GM18508 (cell line): ENCODE results near the gene OR4N5.
"Not testable (repeated sequence)": the region's sequence is repeated elsewhere in the genome, so short reads cannot be mapped to it uniquely, and the experiment has no call there.

Source experiments
- ATAC-seq: cut with Tn5 transposase; IDR thresholded peaks from one replicate; pipeline ENCODE4 v1.9.1; 2021; ENCODE audit warnings: moderate number of reproducible peaks; ENCODE audit not compliant: insufficient read depth, unreplicated experiment

Gene OR4N5

GRCh38 chr14:20138520-20138919 is at the start of gene OR4N5:
OR4N5 (plus strand) TSS chr14:20138820; CDS start chr14:20143736, 4,916 bp downstream.
- ATAC-seq: no peak

GRCh38 chr14:20092050-20092449 is 46.6 kb upstream of the OR4N5 start:
- ATAC-seq: no peak

GRCh38 chr14:20093442-20093841 is 45.2 kb upstream of the OR4N5 start:
- ATAC-seq: no peak

GRCh38 chr14:20098926-20099770 is 39.5 kb upstream of the OR4N5 start:
- not testable (repeated sequence) for ATAC-seq

- ATAC-seq: no peak
Measured at GRCh38 chr14:20110438-20110837, 28.2 kb upstream of the OR4N5 start, which contains the start of gene OR4K17. OR4K17 (plus strand) TSS chr14:20110739; CDS start chr14:20117500, 6,761 bp downstream.

GRCh38 chr14:20112321-20112720 is 26.3 kb upstream of the OR4N5 start:
- ATAC-seq: no peak

GRCh38 chr14:20116748-20117147 is 21.9 kb upstream of the OR4N5 start:
- no peak for ATAC-seq

GRCh38 chr14:20118795-20119194 is 19.8 kb upstream of the OR4N5 start:
- ATAC-seq: no peak

- no peak for ATAC-seq
Measured at GRCh38 chr14:20143911-20144310, 5.3 kb downstream of the OR4N5 start.

- ATAC-seq: no peak
Measured at GRCh38 chr14:20144820-20145219, 6.2 kb downstream of the OR4N5 start.

- ATAC-seq: no peak
Measured at GRCh38 chr14:20164462-20164861, 25.8 kb downstream of the OR4N5 start.

GRCh38 chr14:20167091-20167490 is 28.5 kb downstream of the OR4N5 start:
- no peak for ATAC-seq

- not testable (repeated sequence) for ATAC-seq
Measured at GRCh38 chr14:20169852-20170251, 31.2 kb downstream of the OR4N5 start.

- ATAC-seq: not testable (repeated sequence)
Measured at GRCh38 chr14:20174205-20174604, 35.6 kb downstream of the OR4N5 start.

- no peak for ATAC-seq
Measured at GRCh38 chr14:20176330-20176729, 37.7 kb downstream of the OR4N5 start.

GRCh38 chr14:20177433-20177974 is 38.9 kb downstream of the OR4N5 start:
- no peak for ATAC-seq

- ATAC-seq: no peak
Measured at GRCh38 chr14:20179218-20179617, 40.6 kb downstream of the OR4N5 start.

- no peak for ATAC-seq
Measured at GRCh38 chr14:20179880-20180279, 41.3 kb downstream of the OR4N5 start.

GRCh38 chr14:20180486-20180885 is 41.9 kb downstream of the OR4N5 start:
- ATAC-seq: no peak

GRCh38 chr14:20184181-20184580 is 45.6 kb downstream of the OR4N5 start:
- no peak for ATAC-seq

- no peak for ATAC-seq
Measured at GRCh38 chr14:20190596-20190995, 52.0 kb downstream of the OR4N5 start, which contains the start of gene OR11G2. OR11G2 (plus strand) TSS chr14:20190896; CDS start chr14:20197438, 6,542 bp downstream.

- no peak for ATAC-seq
Measured at GRCh38 chr14:20191396-20191795, 52.8 kb downstream of the OR4N5 start.
